ENCODE results near the gene PRR12.

- no peak for TF ChIP-seq POLR2A (IDR thresholded peaks at IDR 0.05)
- no peak for TF ChIP-seq CTCF (IDR thresholded peaks at IDR 0.05)
Measured at GRCh38 chr19:49566302-49566701, 24.7 kb upstream of the PRR12 start.
